Neuronal stem cell (in vitro differentiated cells): Measurements from ENCODE around the gene TMEM126A.

Experiments used
- DNase-seq: peaks from one replicate; pipeline ENCODE4 v3.0.0-alpha.2; 2013; ENCODE audit warnings: low spot score
- H2AFZ ChIP-seq: one replicate; pipeline ENCODE4 v1.6.1; 2013; ENCODE audit warnings: mild to moderate bottlenecking, low read length, inconsistent platforms
- H2AK5ac ChIP-seq: 2 replicates; pipeline ENCODE4 v1.6.1; 2013; ENCODE audit warnings: low read depth, mild to moderate bottlenecking, inconsistent platforms, low read length, moderate library complexity, mixed read lengths
- H2BK120ac ChIP-seq: 2 replicates; pipeline ENCODE4 v1.6.1; 2013; ENCODE audit warnings: low read depth, mild to moderate bottlenecking, inconsistent platforms, low read length, moderate library complexity, mixed read lengths
- H2BK12ac ChIP-seq: one replicate; pipeline ENCODE4 v1.6.1; 2013; ENCODE audit warnings: low read length, inconsistent platforms
- H2BK15ac ChIP-seq: 2 replicates; pipeline ENCODE4 v1.6.1; 2013; ENCODE audit warnings: mild to moderate bottlenecking, low read length, inconsistent platforms, mixed read lengths
- H2BK5ac ChIP-seq: one replicate; pipeline ENCODE4 v1.6.1; 2013; ENCODE audit warnings: inconsistent platforms, mild to moderate bottlenecking, low read length, moderate library complexity
- H3K14ac ChIP-seq: one replicate; pipeline ENCODE4 v1.6.1; 2013; ENCODE audit warnings: low read length, inconsistent platforms
- H3K18ac ChIP-seq: 2 replicates; pipeline ENCODE4 v1.6.1; 2013; ENCODE audit warnings: low read length, inconsistent platforms
- H3K23ac ChIP-seq: 2 replicates; pipeline ENCODE4 v1.6.1; 2013; ENCODE audit warnings: low read depth, mild to moderate bottlenecking, mixed read lengths, low read length, inconsistent platforms; ENCODE audit not compliant: poor library complexity
- H3K27ac ChIP-seq: replicated peaks from 3 replicates; pipeline ENCODE4 v1.5.1; 2013; ENCODE audit warnings: low read length, inconsistent platforms
- H3K27me3 ChIP-seq, 3 experiments: 2 replicates each; pipeline ENCODE4 v1.6.1; 2013; ENCODE audit warnings: low read length in 3 of 3, mild to moderate bottlenecking in 2 of 3, inconsistent platforms in 1 of 3, low read depth in 1 of 3, mixed read lengths in 1 of 3, moderate library complexity in 1 of 3; ENCODE audit not compliant: control insufficient read depth in 3 of 3, insufficient read depth in 3 of 3
- H3K36me3 ChIP-seq, 2 donors: replicated peaks in 1 of 2; 2 replicates each; pipeline ENCODE4 v1.6.1; 2013; ENCODE audit warnings: low read length in 2 of 2; ENCODE audit not compliant: control insufficient read depth in 2 of 2, insufficient read depth in 2 of 2
- H3K4ac ChIP-seq: 2 replicates; pipeline ENCODE4 v1.6.1; 2013; ENCODE audit warnings: inconsistent platforms, mild to moderate bottlenecking, low read length, moderate library complexity
- H3K4me1 ChIP-seq, 2 donors: 1 replicate in 1 of 2; 2 replicates in 1 of 2; pipeline ENCODE4 v1.6.1; 2013; ENCODE audit warnings: low read length in 2 of 2, low read depth in 1 of 2; ENCODE audit not compliant: control insufficient read depth in 2 of 2, insufficient read depth in 1 of 2
- H3K4me2 ChIP-seq: one replicate; pipeline ENCODE4 v1.6.1; 2013; ENCODE audit warnings: mild to moderate bottlenecking, low read length, inconsistent platforms; ENCODE audit not compliant: insufficient read depth, poor library complexity, severe bottlenecking
- H3K4me3 ChIP-seq, 2 donors: 2 replicates each; pipeline ENCODE4 v1.5.1; 2013; ENCODE audit warnings: low read length in 2 of 2, mild to moderate bottlenecking in 2 of 2, inconsistent platforms in 1 of 2, moderate library complexity in 1 of 2
- H3K79me1 ChIP-seq: one replicate; pipeline ENCODE4 v1.6.1; 2013; ENCODE audit warnings: low read depth, mild to moderate bottlenecking, inconsistent platforms, low read length, moderate library complexity
- H3K9ac ChIP-seq: one replicate; pipeline ENCODE4 v1.6.1; 2013; ENCODE audit warnings: mild to moderate bottlenecking, low read depth, low read length, inconsistent platforms; ENCODE audit not compliant: poor library complexity
- H3K9me3 ChIP-seq, 2 donors: replicated peaks in 1 of 2; 2 replicates each; pipeline versions ENCODE3 to v1.6.1; 2013; ENCODE audit warnings: low read length in 2 of 2, mild to moderate bottlenecking in 2 of 2, inconsistent platforms in 1 of 2, low read depth in 1 of 2, mixed read lengths in 1 of 2, moderate library complexity in 1 of 2; ENCODE audit not compliant: control insufficient read depth in 2 of 2, insufficient read depth in 1 of 2
- H4K8ac ChIP-seq: one replicate; pipeline ENCODE4 v1.6.1; 2013; ENCODE audit warnings: low read depth, mild to moderate bottlenecking, inconsistent platforms, low read length, moderate library complexity
- H4K91ac ChIP-seq: one replicate; pipeline ENCODE4 v1.6.1; 2013; ENCODE audit warnings: low read length, low read depth, mild to moderate bottlenecking, inconsistent platforms; ENCODE audit not compliant: poor library complexity
- WGBS, 2 donors: extraction: QIAGEN DNeasy Blood & Tissue Kit; methylation state at CpG; one replicate each; pipeline ENCODE4 v1.1.7; 2013; ENCODE audit warnings: missing lambda C conversion rate in 2 of 2, mixed read lengths in 1 of 2; ENCODE audit not compliant: insufficient read length in 2 of 2, insufficient replicate concordance in 1 of 2; ENCODE audit errors: extremely low coverage in 2 of 2; 5-methylcytosine and 5-hydroxymethylcytosine counted together

Gene TMEM126A

GRCh38 chr11:85673393-85673792 lies 25.6 kb downstream of the TMEM126A start:
- Histone ChIP-seq H3K4me2 (no peak overlapping the region), H4K91ac (no peak overlapping the region), H3K79me1 (no peaks in the 10 kb centered on the region), H3K36me3 (no peaks in the 10 kb centered on the region), H3K4me3 (no peak overlapping the region), H3K23ac (no peak overlapping the region), H2BK12ac (no peak overlapping the region), H3K27me3 (peaks cover 0 to 12% (median 0%) of the 10 kb centered on the region in 3 experiments), H2BK120ac (no peak overlapping the region), H3K4me1 (no peaks in the 10 kb centered on the region), H2AK5ac (no peak overlapping the region), H2BK15ac (no peak overlapping the region), H2BK5ac (no peak overlapping the region), H3K14ac (no peak overlapping the region), H3K9me3 (peaks cover 0 to 7% of the 10 kb centered on the region in 2 donors), H3K18ac (no peak overlapping the region), H3K9ac (no peak overlapping the region), H2AFZ (no peak overlapping the region), H3K4ac (no peak overlapping the region), H4K8ac (no peak overlapping the region), H3K27ac (no peak overlapping the region)
- WGBS, 2 donors: no CpG with 5 or more reads among the region's 3 CpGs
- DNase-seq: no peak

- Histone ChIP-seq H3K27me3 (peaks cover 0 to 3% (median 0%) of the 10 kb centered on the region in 3 experiments), H3K4me1 (peaks cover 0 to 2% of the 10 kb centered on the region in 2 donors), H3K4me3 (no peak overlapping the region), H2BK12ac (no peak overlapping the region), H3K9me3 (peaks cover 0 to under 1% of the 10 kb centered on the region in 2 donors), H3K4me2 (no peak overlapping the region), H3K36me3 (no peaks in the 10 kb centered on the region), H3K18ac (no peak overlapping the region), H2BK5ac (no peak overlapping the region), H4K8ac (no peak overlapping the region), H3K4ac (no peak overlapping the region), H3K14ac (no peak overlapping the region), H3K23ac (no peak overlapping the region), H2AFZ (no peak overlapping the region), H2BK120ac (no peak overlapping the region), H3K9ac (no peak overlapping the region), H2AK5ac (no peak overlapping the region), H4K91ac (no peak overlapping the region), H3K79me1 (no peaks in the 10 kb centered on the region), H3K27ac (no peak overlapping the region), H2BK15ac (no peak overlapping the region)
- no peak for DNase-seq
- no CpG with 5 or more reads among the region's 4 CpGs for WGBS, 2 donors
Measured at GRCh38 chr11:85679576-85679975, 31.8 kb downstream of the TMEM126A start.

GRCh38 chr11:85680897-85681296 lies 33.1 kb downstream of the TMEM126A start:
- Histone ChIP-seq H3K4me2 (no peak overlapping the region), H2BK15ac (no peak overlapping the region), H3K4me1 (peaks cover 2 to 3% of the 10 kb centered on the region in 2 donors), H4K91ac (no peak overlapping the region), H3K9ac (no peak overlapping the region), H2BK5ac (no peak overlapping the region), H3K27me3 (no peaks in the 10 kb centered on the region), H2AFZ (no peak overlapping the region), H3K18ac (no peak overlapping the region), H3K4ac (no peak overlapping the region), H3K23ac (no peak overlapping the region), H2BK12ac (no peak overlapping the region), H3K27ac (no peak overlapping the region), H3K79me1 (no peaks in the 10 kb centered on the region), H2AK5ac (no peak overlapping the region), H3K9me3 (no peaks in the 10 kb centered on the region), H4K8ac (no peak overlapping the region), H3K14ac (no peak overlapping the region), H3K4me3 (peak overlapping the region in 1 of 2 donors; percentile 4), H2BK120ac (no peak overlapping the region), H3K36me3 (no peaks in the 10 kb centered on the region)
- no CpG with 5 or more reads among the region's 1 CpG for WGBS, 2 donors
- no peak for DNase-seq

GRCh38 chr11:85682330-85683305 lies 34.9 kb downstream of the TMEM126A start:
- H3K27ac ChIP-seq: no peak overlapping the region
- H3K14ac ChIP-seq: peak overlapping the region; percentile 2
- no peak overlapping the region for H3K4me3 ChIP-seq
- no peak overlapping the region for H3K23ac ChIP-seq
- H2AFZ ChIP-seq: no peak overlapping the region
- no peak overlapping the region for H2BK15ac ChIP-seq
- no peak overlapping the region for H4K91ac ChIP-seq
- H3K79me1 ChIP-seq: no peaks in the 10 kb centered on the region
- no peaks in the 10 kb centered on the region for H3K27me3 ChIP-seq
- H3K18ac ChIP-seq: peak overlapping the region; percentile 9
- H2BK5ac ChIP-seq: no peak overlapping the region
- H3K4ac ChIP-seq: no peak overlapping the region
- no peak overlapping the region for H3K4me2 ChIP-seq
- no peak overlapping the region for H2BK12ac ChIP-seq
- no peak overlapping the region for H2AK5ac ChIP-seq
- no peak for DNase-seq
- no peak overlapping the region for H2BK120ac ChIP-seq
- H3K36me3 ChIP-seq: no peaks in the 10 kb centered on the region
- H3K4me1 ChIP-seq: peaks cover 2 to 4% of the 10 kb centered on the region in 2 donors
- WGBS, 2 donors: no CpG with 5 or more reads among the region's 43 CpGs
- no peak overlapping the region for H3K9ac ChIP-seq
- H3K9me3 ChIP-seq: no peaks in the 10 kb centered on the region
- no peak overlapping the region for H4K8ac ChIP-seq
